Lung (tissue), 12 donors: ENCODE measurements around the gene AHDC1. TPM values are rescaled to one million over a fixed set of nuclear protein-coding genes. Genes with fewer than 3 reads are reported as not detected.
"Not testable (repeated sequence)": the region's sequence is repeated elsewhere in the genome, so short reads cannot be mapped to it uniquely, and the experiment has no call there.

Source experiments
- ATAC-seq: fragments of 200-7000 bp; cut with Tn5 transposase; one replicate; pipeline ENCODE4 v1.9.1; 2020; ENCODE audit warnings: moderate number of reproducible peaks; ENCODE audit not compliant: insufficient read depth, low FRiP score
- DNase-seq, 3 donors: peaks; one replicate each; pipeline ENCODE4 v3.0.0-alpha.2; 2013 to 2017
- H3K27ac ChIP-seq, 2 donors: one replicate each; pipeline ENCODE4 v1.5.1; 2013; ENCODE audit warnings: mild to moderate bottlenecking in 2 of 2, moderate library complexity in 2 of 2, control low read depth in 1 of 2, inconsistent platforms in 1 of 2, low read depth in 1 of 2, low read length in 1 of 2
- H3K27me3 ChIP-seq, 3 donors: one replicate each; pipeline ENCODE4 v1.5.1; 2013; ENCODE audit warnings: low read length in 2 of 3; ENCODE audit not compliant: control insufficient read depth in 3 of 3, insufficient read depth in 3 of 3
- H3K36me3 ChIP-seq, 4 donors: one replicate each; pipeline ENCODE4 v1.5.1; 2013; ENCODE audit warnings: low read length in 4 of 4, mild to moderate bottlenecking in 1 of 4, moderate library complexity in 1 of 4; ENCODE audit not compliant: control insufficient read depth in 4 of 4, insufficient read depth in 4 of 4
- H3K4me1 ChIP-seq, 5 donors: one replicate each; pipeline ENCODE4 v1.5.1; 2013; ENCODE audit warnings: low read length in 5 of 5, mild to moderate bottlenecking in 2 of 5, moderate library complexity in 1 of 5; ENCODE audit not compliant: control insufficient read depth in 5 of 5, insufficient read depth in 5 of 5
- H3K4me3 ChIP-seq: one replicate; pipeline ENCODE4 v1.5.1; 2013; ENCODE audit warnings: mild to moderate bottlenecking, control low read depth, moderate library complexity
- H3K9ac ChIP-seq, 2 donors: one replicate each; pipeline ENCODE4 v1.5.1; 2013; ENCODE audit warnings: low read length in 2 of 2, control low read depth in 1 of 2; ENCODE audit not compliant: insufficient read depth in 1 of 2
- H3K9me3 ChIP-seq, 4 donors: one replicate each; pipeline ENCODE4 v1.5.1; 2013; ENCODE audit warnings: low read length in 3 of 4, mild to moderate bottlenecking in 1 of 4, moderate library complexity in 1 of 4; ENCODE audit not compliant: control insufficient read depth in 4 of 4, insufficient read depth in 3 of 4
- WGBS, 2 donors: extraction: QIAGEN DNeasy Blood & Tissue Kit; methylation state at CpG; one replicate each; pipeline ENCODE4 v1.1.7; 2013; 5-methylcytosine and 5-hydroxymethylcytosine counted together
- polyA plus RNA-seq, 2 donors: library from polyadenylated mRNA; stranded (reverse); fragments of 200-250 nt; gene quantifications; one replicate each; pipeline ENCODE4 v1.2.1, GENCODE V29; 2013
- total RNA-seq, 2 donors: library from RNA; depleted of rRNA in 1 of 2; stranded (reverse); fragments of >200 nt in 1 of 2; gene quantifications; one replicate each; pipeline ENCODE4 v1.2.1, GENCODE V29; 2014 to 2021
- TF ChIP-seq, protein P1 (sequence below): IDR thresholded peaks from 2 replicates; pipeline ENCODE4 v1.5.1; 2012; ENCODE audit warnings: mild to moderate bottlenecking; ENCODE audit errors: control extremely low read depth, extremely low read depth
- donor health status: control.
- donor health status: control.
- donor health status: Bipolar disorder and iron deficiency.
- donor health status: healthy.
- donor health status: DM: yes; HTN: yes; CAD: no.

The AHDC1 gene
- total and polyA plus RNA-seq, 4 donors: 10.3 to 37.9 (median 21.8) TPM

DNA sequence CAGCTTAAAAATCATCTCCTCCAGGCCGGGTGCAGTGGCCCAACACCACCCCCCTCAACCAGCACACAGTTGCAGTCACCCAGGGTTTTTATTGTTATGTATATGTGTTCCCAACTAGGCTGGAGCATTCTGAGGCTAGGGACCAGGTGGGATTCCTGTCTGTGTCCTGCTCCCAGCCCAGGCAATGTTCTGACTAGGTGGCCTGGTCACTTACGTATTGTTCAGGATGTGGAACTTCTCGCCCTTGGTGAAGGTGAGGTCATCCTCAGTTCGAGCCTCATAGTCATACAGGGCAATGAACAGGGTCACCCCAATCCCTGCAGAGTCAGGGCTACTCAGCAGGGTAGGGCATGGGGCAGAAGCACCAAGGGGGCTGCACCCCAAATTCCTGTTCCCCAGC lies 18.9 kb upstream of the AHDC1 start:
- H3K4me3 ChIP-seq: no peak overlapping the region
- no peak overlapping the region for H3K9ac ChIP-seq
- 55 to 75% methylated on average over 4 of the region's 4 CpGs for WGBS, 2 donors
- H3K9me3 ChIP-seq: no peaks in the 10 kb centered on the region
- H3K27ac ChIP-seq: peak overlapping the region in 1 of 2 donors; percentile 11
- ATAC-seq (no peak), DNase-seq (no peak)
- peaks cover 0 to 11% (median 4%) of the 10 kb centered on the region in 5 donors for H3K4me1 ChIP-seq
- no peaks in the 10 kb centered on the region for H3K27me3 ChIP-seq
- peaks cover 0 to 5% (median 0%) of the 10 kb centered on the region in 4 donors for H3K36me3 ChIP-seq
- TF ChIP-seq, protein P1, sequence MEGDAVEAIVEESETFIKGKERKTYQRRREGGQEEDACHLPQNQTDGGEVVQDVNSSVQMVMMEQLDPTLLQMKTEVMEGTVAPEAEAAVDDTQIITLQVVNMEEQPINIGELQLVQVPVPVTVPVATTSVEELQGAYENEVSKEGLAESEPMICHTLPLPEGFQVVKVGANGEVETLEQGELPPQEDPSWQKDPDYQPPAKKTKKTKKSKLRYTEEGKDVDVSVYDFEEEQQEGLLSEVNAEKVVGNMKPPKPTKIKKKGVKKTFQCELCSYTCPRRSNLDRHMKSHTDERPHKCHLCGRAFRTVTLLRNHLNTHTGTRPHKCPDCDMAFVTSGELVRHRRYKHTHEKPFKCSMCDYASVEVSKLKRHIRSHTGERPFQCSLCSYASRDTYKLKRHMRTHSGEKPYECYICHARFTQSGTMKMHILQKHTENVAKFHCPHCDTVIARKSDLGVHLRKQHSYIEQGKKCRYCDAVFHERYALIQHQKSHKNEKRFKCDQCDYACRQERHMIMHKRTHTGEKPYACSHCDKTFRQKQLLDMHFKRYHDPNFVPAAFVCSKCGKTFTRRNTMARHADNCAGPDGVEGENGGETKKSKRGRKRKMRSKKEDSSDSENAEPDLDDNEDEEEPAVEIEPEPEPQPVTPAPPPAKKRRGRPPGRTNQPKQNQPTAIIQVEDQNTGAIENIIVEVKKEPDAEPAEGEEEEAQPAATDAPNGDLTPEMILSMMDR: no peak

DNA sequence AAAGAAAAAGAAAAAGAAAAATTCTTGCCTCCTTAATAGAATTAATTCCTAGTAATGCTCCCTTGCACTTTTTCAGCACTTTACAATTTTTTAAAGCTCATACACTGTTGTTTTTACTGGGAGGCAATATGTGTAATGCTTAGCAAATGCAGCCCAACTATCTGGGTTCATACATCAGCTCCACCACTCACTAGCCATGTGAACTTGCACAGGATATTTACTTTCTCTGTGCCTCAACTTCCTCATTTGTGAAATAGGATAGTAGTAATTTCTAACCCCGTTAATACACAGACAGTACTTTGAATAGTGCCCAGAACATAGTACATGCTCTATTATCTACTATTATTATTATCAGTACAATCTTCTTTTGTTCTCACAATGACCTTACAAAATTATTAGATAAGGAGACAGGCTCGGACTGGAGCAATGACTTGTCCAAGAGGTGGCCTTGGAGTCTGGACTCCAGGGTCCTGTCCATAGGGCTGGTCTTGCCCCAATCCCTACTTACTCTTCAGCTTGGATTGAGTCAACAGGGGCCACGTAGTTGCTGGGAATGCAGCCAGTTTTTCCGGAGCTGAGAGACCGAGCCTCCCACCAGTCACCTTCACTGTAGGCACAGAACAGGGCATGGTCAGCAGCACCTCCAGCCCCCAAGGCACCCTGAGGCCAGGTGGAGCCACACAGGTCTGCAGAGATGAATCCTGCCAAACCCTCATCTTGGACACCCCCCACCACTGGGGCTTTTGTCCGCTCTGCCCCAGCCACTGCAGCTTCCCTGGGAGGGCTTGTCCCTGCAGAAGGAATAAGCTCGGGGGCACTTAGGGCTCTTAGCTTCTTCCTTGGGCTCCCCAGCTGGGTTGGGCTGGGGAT lies 17.3 kb upstream of the AHDC1 start:
- Histone ChIP-seq H3K9me3 (peaks cover 0 to 2% (median 0%) of the 10 kb centered on the region in 4 donors), H3K4me1 (peaks cover 0 to 9% (median 4%) of the 10 kb centered on the region in 5 donors), H3K9ac (no peak overlapping the region), H3K27me3 (no peaks in the 10 kb centered on the region), H3K4me3 (no peak overlapping the region), H3K36me3 (peaks cover 0 to 12% (median 0%) of the 10 kb centered on the region in 4 donors), H3K27ac (peak overlapping the region in 1 of 2 donors; percentile 3)
- TF ChIP-seq, protein P1: no peak
- ATAC-seq (no peak), DNase-seq (peak in 2 of 3 donors; percentile 46 to 64)
- WGBS, 2 donors: 50 to 65% methylated on average over 7 of the region's 7 CpGs

DNA sequence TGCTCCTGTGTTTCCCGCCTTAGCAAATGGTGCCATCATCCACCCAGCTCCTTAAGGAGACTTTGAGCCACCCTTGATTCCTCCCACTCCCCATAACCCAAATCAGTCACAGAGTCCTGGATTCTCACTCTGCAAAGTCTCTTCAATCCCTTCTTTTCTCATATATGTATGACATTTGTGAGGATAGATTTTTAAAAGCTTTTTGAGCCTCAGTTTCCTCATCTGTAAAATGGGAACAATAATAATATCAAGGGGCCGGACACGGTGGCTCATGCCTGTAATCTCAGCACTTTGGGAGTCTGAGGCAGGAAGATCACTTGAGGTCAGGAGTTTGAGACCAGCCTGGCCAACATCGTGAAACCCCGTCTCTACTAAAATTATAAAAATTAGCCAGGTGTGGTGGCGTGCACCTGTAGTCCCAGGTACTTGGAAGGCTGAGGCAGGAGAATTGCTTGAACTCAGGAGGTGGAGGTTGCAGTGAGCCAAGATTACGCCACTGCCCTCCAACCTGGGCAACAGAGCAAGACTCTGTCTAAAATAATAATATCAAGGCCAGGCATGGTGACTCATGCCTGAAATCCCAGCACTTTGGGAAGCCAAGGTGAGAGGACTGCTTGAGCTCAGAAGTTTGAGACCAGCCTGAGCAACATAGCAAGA lies 16.0 kb upstream of the AHDC1 start:
- not testable (repeated sequence) for DNase-seq, H3K27ac ChIP-seq, H3K27me3 ChIP-seq, H3K4me1 ChIP-seq, H3K9me3 ChIP-seq, H3K4me3 ChIP-seq, H3K9ac ChIP-seq, ATAC-seq
- WGBS, 2 donors: 95 to 96% methylated on average over 7 of the region's 7 CpGs
- H3K36me3 ChIP-seq: peaks cover 0 to 20% (median 0%) of the 10 kb centered on the region in 4 donors
